ENCODE measurements around the gene HDAC9.

GRCh38 chr7:18849130-18849529 lies 353.6 kb downstream of the HDAC9 start:
- TF ChIP-seq CTCF (IDR thresholded peaks at IDR 0.05 in 4 of 5, conservative IDR thresholded peaks at IDR 0.05 in 1 of 5) (no peak), POLR2A (IDR thresholded peaks at IDR 0.05) (no peak)
